ENCODE results near the gene LFNG.

The LFNG gene

GRCh38 chr7:2566348-2566889 lies 46.8 kb downstream of the LFNG start:
- Mint-ChIP-seq H3K4me3 (no peak overlapping the region), H3K4me1 (peaks cover 2% of the 10 kb centered on the region), H3K27me3 (no peaks in the 10 kb centered on the region), H3K9me3 (no peaks in the 10 kb centered on the region), H3K27ac (no peak overlapping the region), H3K36me3 (ENCODE audit: low read depth) (no peaks in the 10 kb centered on the region)
- no peak for DNase-seq
- ATAC-seq = no peak

- no peaks in the 10 kb centered on the region for H3K9me3 Mint-ChIP-seq
- peaks cover 6% of the 10 kb centered on the region for H3K4me1 Mint-ChIP-seq
- no peak overlapping the region for H3K27ac Mint-ChIP-seq
- H3K27me3 Mint-ChIP-seq = no peaks in the 10 kb centered on the region
- ATAC-seq (no peak), DNase-seq (no peak)
- no peaks in the 10 kb centered on the region for H3K36me3 Mint-ChIP-seq (ENCODE audit: low read depth)
- no peak overlapping the region for H3K4me3 Mint-ChIP-seq
Measured at GRCh38 chr7:2566890-2567678, 47.5 kb downstream of the LFNG start.

GRCh38 chr7:2567679-2568278 lies 48.2 kb downstream of the LFNG start:
- Mint-ChIP-seq H3K4me1 (peaks cover 10% of the 10 kb centered on the region), H3K36me3 (ENCODE audit: low read depth) (no peaks in the 10 kb centered on the region), H3K4me3 (no peak overlapping the region), H3K9me3 (no peaks in the 10 kb centered on the region), H3K27me3 (no peaks in the 10 kb centered on the region), H3K27ac (no peak overlapping the region)
- no peak for DNase-seq
- no peak for ATAC-seq

GRCh38 chr7:2568521-2569223 lies 49.1 kb downstream of the LFNG start:
- no peaks in the 10 kb centered on the region for H3K36me3 Mint-ChIP-seq (ENCODE audit: low read depth)
- DNase-seq (no peak), ATAC-seq (no peak)
- H3K4me1 Mint-ChIP-seq = peaks cover 13% of the 10 kb centered on the region
- H3K27me3 Mint-ChIP-seq = no peaks in the 10 kb centered on the region
- no peak overlapping the region for H3K4me3 Mint-ChIP-seq
- no peak overlapping the region for H3K27ac Mint-ChIP-seq
- no peaks in the 10 kb centered on the region for H3K9me3 Mint-ChIP-seq

GRCh38 chr7:2569421-2569820 lies 49.8 kb downstream of the LFNG start:
- Mint-ChIP-seq H3K36me3 (ENCODE audit: low read depth) (no peaks in the 10 kb centered on the region), H3K4me1 (peaks cover 17% of the 10 kb centered on the region), H3K4me3 (no peak overlapping the region), H3K27me3 (no peaks in the 10 kb centered on the region), H3K9me3 (no peaks in the 10 kb centered on the region), H3K27ac (no peak overlapping the region)
- ATAC-seq (no peak), DNase-seq (no peak)

- no peak for DNase-seq
- H3K36me3 Mint-ChIP-seq (ENCODE audit: low read depth) = no peaks in the 10 kb centered on the region
- H3K4me3 Mint-ChIP-seq = no peak overlapping the region
Measured at GRCh38 chr7:2570021-2570420, 50.4 kb downstream of the LFNG start.

GRCh38 chr7:2571409-2571808 lies 51.8 kb downstream of the LFNG start:
- DNase-seq (no peak), ATAC-seq (no peak)
- H3K27me3 Mint-ChIP-seq = no peaks in the 10 kb centered on the region
- H3K36me3 Mint-ChIP-seq (ENCODE audit: low read depth) = peaks cover 1% of the 10 kb centered on the region
- H3K9me3 Mint-ChIP-seq = no peaks in the 10 kb centered on the region
- no peak overlapping the region for H3K4me3 Mint-ChIP-seq
- no peak overlapping the region for H3K27ac Mint-ChIP-seq
- peaks cover 17% of the 10 kb centered on the region for H3K4me1 Mint-ChIP-seq

More at GRCh38 chr7:2570021-2570420, 50.4 kb downstream of the LFNG start:
- H3K27me3 Mint-ChIP-seq = no peaks in the 10 kb centered on the region
- ATAC-seq = no peak
- H3K9me3 Mint-ChIP-seq = no peaks in the 10 kb centered on the region
- H3K27ac Mint-ChIP-seq = no peak overlapping the region
- H3K4me1 Mint-ChIP-seq = peaks cover 17% of the 10 kb centered on the region

GRCh38 chr7:2572101-2572842 lies 52.7 kb downstream of the LFNG start:
- peak; percentile 44 for DNase-seq
- H3K9me3 Mint-ChIP-seq = no peaks in the 10 kb centered on the region
- peak; percentile 79 for ATAC-seq
- no peak overlapping the region for H3K27ac Mint-ChIP-seq
- H3K27me3 Mint-ChIP-seq = no peaks in the 10 kb centered on the region
- peaks cover 4% of the 10 kb centered on the region for H3K36me3 Mint-ChIP-seq (ENCODE audit: low read depth)
- no peak overlapping the region for H3K4me3 Mint-ChIP-seq
- H3K4me1 Mint-ChIP-seq = peaks cover 15% of the 10 kb centered on the region

GRCh38 chr7:2573761-2574160 lies 54.2 kb downstream of the LFNG start:
- Mint-ChIP-seq H3K9me3 (no peaks in the 10 kb centered on the region), H3K4me1 (peaks cover 15% of the 10 kb centered on the region), H3K4me3 (no peak overlapping the region), H3K27ac (no peak overlapping the region), H3K36me3 (ENCODE audit: low read depth) (peaks cover 4% of the 10 kb centered on the region), H3K27me3 (no peaks in the 10 kb centered on the region)
- DNase-seq (no peak), ATAC-seq (peak; percentile 34)

- Mint-ChIP-seq H3K36me3 (ENCODE audit: low read depth) (peaks cover 4% of the 10 kb centered on the region), H3K9me3 (no peaks in the 10 kb centered on the region), H3K4me1 (peaks cover 15% of the 10 kb centered on the region), H3K27me3 (no peaks in the 10 kb centered on the region), H3K27ac (no peak overlapping the region), H3K4me3 (no peak overlapping the region)
- ATAC-seq (no peak), DNase-seq (no peak)
Measured at GRCh38 chr7:2575046-2575732, 55.6 kb downstream of the LFNG start.

GRCh38 chr7:2575733-2576340 lies 56.3 kb downstream of the LFNG start:
- H3K27ac Mint-ChIP-seq = no peak overlapping the region
- DNase-seq = no peak
- no peaks in the 10 kb centered on the region for H3K27me3 Mint-ChIP-seq
- H3K4me1 Mint-ChIP-seq = peaks cover 15% of the 10 kb centered on the region
- no peak overlapping the region for H3K4me3 Mint-ChIP-seq
- no peak for ATAC-seq
- peaks cover 4% of the 10 kb centered on the region for H3K36me3 Mint-ChIP-seq (ENCODE audit: low read depth)
- no peaks in the 10 kb centered on the region for H3K9me3 Mint-ChIP-seq

GRCh38 chr7:2576742-2577491 lies 57.3 kb downstream of the LFNG start:
- H3K27ac Mint-ChIP-seq = no peak overlapping the region
- H3K9me3 Mint-ChIP-seq = no peaks in the 10 kb centered on the region
- no peak overlapping the region for H3K4me3 Mint-ChIP-seq
- DNase-seq (no peak), ATAC-seq (no peak)
- no peaks in the 10 kb centered on the region for H3K27me3 Mint-ChIP-seq
- H3K36me3 Mint-ChIP-seq (ENCODE audit: low read depth) = peaks cover 4% of the 10 kb centered on the region
- H3K4me1 Mint-ChIP-seq = peaks cover 13% of the 10 kb centered on the region
